ENCODE results near the gene CHODL. TPM values are rescaled to one million over a fixed set of nuclear protein-coding genes. Genes with fewer than 3 reads are reported as not detected.

The CHODL gene
- total RNA-seq (ENCODE audit: low replicate concordance), result not detected in 2 replicates

GRCh38 chr21:18244671-18245463, at the start of gene CHODL:
CHODL (plus strand) TSS chr21:18244833; CDS start chr21:18245224, 391 bp downstream.

Other genes with a start within 250 kb of the CHODL start
- not detected in 2 replicates for gene TMPRSS15, start 159.0 kb downstream of the CHODL start, total RNA-seq (ENCODE audit: low replicate concordance)

Data from smooth muscle cell of the coronary artery (primary cell).